ENCODE measurements around the gene C11orf42.

DNA sequence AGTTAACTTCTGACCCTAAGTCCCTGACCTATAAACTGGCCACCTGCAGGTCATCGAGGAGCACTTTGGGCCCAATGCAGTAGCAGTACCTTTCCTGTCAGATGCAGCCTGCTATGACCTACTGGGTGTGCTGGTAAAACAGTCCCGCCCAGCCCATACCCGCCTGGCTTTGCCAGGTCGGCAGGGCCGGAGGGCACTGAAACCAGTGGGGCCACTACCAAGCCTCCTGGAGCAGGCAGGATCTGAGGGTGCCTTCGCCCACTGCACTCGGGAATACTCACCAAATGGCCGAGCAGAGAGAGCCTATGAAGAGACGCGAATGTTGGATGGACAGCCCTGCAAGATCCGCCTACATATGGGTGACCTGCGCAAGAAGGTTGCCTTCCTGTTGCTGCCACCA is 4.4 kb downstream of the C11orf42 start:
- TF ChIP-seq, protein P1, sequence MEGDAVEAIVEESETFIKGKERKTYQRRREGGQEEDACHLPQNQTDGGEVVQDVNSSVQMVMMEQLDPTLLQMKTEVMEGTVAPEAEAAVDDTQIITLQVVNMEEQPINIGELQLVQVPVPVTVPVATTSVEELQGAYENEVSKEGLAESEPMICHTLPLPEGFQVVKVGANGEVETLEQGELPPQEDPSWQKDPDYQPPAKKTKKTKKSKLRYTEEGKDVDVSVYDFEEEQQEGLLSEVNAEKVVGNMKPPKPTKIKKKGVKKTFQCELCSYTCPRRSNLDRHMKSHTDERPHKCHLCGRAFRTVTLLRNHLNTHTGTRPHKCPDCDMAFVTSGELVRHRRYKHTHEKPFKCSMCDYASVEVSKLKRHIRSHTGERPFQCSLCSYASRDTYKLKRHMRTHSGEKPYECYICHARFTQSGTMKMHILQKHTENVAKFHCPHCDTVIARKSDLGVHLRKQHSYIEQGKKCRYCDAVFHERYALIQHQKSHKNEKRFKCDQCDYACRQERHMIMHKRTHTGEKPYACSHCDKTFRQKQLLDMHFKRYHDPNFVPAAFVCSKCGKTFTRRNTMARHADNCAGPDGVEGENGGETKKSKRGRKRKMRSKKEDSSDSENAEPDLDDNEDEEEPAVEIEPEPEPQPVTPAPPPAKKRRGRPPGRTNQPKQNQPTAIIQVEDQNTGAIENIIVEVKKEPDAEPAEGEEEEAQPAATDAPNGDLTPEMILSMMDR (conservative IDR thresholded peaks at IDR 0.05): no peak
- no peak for TF ChIP-seq ZFX (IDR thresholded peaks at IDR 0.05)
